C4-2B (cell line): ENCODE measurements around the gene NHLRC2.
A peak's percentile ranks its signal among the peaks of the same experiment; 100 is the strongest.

Experiments
- H3K27ac ChIP-seq: fragments of 450-650 bp; 2 replicates; pipeline ENCODE4 v1.5.1; 2017
- CTCF ChIP-seq: fragments of 450-650 bp; conservative IDR thresholded peaks from 2 replicates; pipeline ENCODE4 v1.5.1; 2017; ENCODE audit warnings: mild to moderate bottlenecking
- ZFX ChIP-seq: fragments of 450-650 bp; IDR thresholded peaks from 2 replicates; pipeline ENCODE4 v1.6.1; 2017

The NHLRC2 gene

GRCh38 chr10:113920875-113921274, 66.4 kb downstream of the NHLRC2 start:
- TF ChIP-seq CTCF (no peak), ZFX (no peak)
- H3K27ac ChIP-seq: no peak overlapping the region

- no peak for TF ChIP-seq ZFX
- TF ChIP-seq CTCF: no peak
Observed at GRCh38 chr10:113921561-113922370, 67.3 kb downstream of the NHLRC2 start.

DNA sequence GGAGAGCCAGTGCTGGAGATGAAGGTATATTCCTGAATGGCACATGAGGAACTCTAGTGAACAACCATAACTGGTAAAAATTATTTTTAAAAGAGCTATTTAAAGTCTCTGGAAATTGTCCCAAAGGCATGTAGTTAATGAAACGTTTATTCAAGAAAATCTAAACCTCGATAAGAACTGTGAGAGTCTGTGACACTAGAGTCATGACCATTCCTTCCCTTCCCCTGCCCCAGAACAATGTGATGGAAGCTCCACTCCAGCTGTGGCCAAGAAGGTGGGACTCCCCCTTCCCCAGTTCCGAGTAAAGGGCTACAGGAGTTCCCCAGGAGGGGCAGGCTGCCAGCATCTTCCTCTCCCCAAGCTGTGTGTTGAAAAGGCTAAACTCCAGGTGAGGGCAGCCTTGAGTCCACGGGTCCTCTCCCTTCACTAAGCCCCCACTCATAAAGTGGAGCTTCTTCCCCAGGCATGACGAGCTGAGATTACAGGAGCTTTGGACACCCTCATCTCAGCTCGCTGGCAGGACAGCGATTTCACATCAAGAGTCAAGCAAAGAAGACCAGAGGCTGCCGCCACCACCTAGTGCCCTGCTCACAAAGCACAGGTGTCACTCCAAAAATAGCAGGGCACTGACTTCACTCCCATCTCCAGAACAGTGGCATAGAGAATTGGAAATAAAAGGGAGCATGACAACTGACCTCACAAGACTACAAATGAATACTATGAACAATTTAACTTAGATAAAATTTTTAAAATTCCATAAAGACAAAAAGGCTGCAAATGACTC, 68.5 kb downstream of the NHLRC2 start:
- TF ChIP-seq CTCF: no peak; the same call in 1 of the 2 replicates
- no peak for TF ChIP-seq ZFX
- peak overlapping the region; percentile 11; the same call in 1 of the 2 replicates for H3K27ac ChIP-seq

More at GRCh38 chr10:113921561-113922370, 67.3 kb downstream of the NHLRC2 start:
- H3K27ac ChIP-seq: no peak overlapping the region

DNA sequence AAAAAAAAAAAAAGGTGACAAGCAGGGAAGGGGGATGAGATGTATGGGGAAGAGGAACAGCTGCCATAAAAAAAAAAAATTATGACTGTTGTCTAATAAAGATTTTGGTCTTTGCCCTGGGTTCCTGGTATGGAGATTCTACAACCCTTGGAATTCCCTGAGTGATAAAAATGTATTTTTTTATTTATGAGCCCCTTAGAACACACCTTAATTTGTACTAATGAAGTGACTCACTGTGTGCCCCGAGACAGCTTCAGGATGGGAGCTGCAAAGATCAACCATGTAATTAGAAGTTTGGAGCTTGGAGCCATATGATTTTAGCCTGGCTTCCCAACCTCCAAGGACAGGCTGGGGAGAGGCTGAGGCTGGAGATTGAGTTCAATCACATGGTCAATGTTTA, 69.7 kb downstream of the NHLRC2 start:
- no peak overlapping the region for H3K27ac ChIP-seq
- TF ChIP-seq CTCF (no peak), ZFX (no peak)

DNA sequence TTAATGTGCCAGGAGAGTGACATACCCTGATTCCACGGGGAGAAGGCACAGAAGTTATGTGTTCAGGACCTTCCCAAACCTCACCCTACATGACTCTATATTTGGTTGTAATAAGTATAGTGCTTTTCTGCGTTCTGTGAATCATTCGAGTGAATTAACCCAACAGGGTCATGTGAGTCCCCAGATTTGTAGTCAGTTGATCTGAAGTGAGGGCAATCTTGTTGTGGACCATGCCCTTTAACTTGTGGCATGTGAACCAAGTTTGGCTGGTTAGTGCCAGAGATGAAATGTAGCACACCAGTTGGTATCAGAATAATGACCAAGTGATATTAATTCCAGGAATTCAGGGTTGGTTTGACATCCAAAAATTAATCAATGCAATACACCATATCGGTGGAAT, 70.2 kb downstream of the NHLRC2 start:
- TF ChIP-seq CTCF: no peak
- TF ChIP-seq ZFX: no peak
- no peak overlapping the region for H3K27ac ChIP-seq

DNA sequence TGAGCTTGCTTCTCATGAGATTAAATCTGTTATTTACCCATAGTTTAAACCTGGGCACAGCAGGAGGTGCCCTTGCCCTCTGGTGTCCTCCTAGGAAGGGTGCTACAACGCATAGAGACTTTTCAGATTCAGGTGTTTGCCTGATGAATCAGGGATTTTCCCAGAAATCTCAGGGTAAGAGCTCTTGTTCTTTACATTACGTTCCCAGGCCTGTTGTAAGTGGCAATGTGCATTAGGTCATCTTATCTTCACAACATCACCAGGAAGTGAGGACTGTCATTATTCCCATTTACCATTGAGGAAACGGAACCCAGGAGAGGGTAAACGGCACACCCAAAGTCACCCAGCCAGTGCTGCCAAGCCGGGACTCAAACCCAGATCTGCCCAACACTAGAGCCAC, 73.0 kb downstream of the NHLRC2 start:
- TF ChIP-seq ZFX (no peak), CTCF (peak; percentile 12; the same call in 1 of the 2 replicates)
- no peak overlapping the region for H3K27ac ChIP-seq

DNA sequence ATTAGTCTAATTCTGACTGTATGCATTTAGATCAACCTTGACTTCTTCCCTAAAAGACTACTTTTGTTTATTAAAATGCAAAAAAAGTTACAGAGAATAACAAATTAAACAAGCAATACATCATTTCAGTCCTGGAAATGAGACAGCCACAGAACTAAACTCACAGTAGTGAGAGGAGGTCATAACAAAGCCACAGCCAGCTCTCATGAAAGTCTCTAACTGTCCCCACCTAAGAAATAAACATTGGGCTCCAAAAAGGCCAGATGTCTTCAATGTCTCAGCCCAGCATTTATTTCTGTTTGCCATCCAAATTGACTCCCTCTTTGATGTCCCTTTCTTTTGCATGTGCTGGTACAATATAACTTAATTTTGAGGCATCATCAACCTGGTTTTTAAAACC, 74.4 kb downstream of the NHLRC2 start:
- H3K27ac ChIP-seq: no peak overlapping the region
- TF ChIP-seq CTCF: no peak
- TF ChIP-seq ZFX: no peak
